Measurements from ENCODE around the gene CBX2.

GRCh38 chr17:79728169-79728907, 49.6 kb upstream of the CBX2 start:
- TF ChIP-seq CTCF (IDR thresholded peaks at IDR 0.05; ENCODE audit: low read depth, low read length, poor library complexity, severe bottlenecking) (no peak), EZH2phosphoT487 (IDR thresholded peaks at IDR 0.05; ENCODE audit: borderline replicate concordance, low read length) (no peak)

Measured in DOHH2 (cell line).